AG09309 (cell line): ENCODE measurements around the gene METTL26.
"Not testable (repeated sequence)": the region's sequence is repeated elsewhere in the genome, so short reads cannot be mapped to it uniquely, and the experiment has no call there.

Experiments
- DNase-seq: peaks from one replicate; pipeline ENCODE4 v3.0.0-alpha.2; 2010; ENCODE audit warnings: low read depth
- H3K4me3 ChIP-seq: 2 replicates; pipeline ENCODE4 v1.5.1; 2011; ENCODE audit warnings: mild to moderate bottlenecking, low read depth, low read length, moderate library complexity; ENCODE audit not compliant: control insufficient read depth
- TF ChIP-seq, protein P1 (sequence below): IDR thresholded peaks from 2 replicates; pipeline ENCODE4 v1.5.1; 2011; ENCODE audit warnings: mild to moderate bottlenecking, low read depth, low read length, inconsistent platforms; ENCODE audit not compliant: insufficient read depth, control insufficient read depth; ENCODE audit errors: missing control alignments

The METTL26 gene

DNA sequence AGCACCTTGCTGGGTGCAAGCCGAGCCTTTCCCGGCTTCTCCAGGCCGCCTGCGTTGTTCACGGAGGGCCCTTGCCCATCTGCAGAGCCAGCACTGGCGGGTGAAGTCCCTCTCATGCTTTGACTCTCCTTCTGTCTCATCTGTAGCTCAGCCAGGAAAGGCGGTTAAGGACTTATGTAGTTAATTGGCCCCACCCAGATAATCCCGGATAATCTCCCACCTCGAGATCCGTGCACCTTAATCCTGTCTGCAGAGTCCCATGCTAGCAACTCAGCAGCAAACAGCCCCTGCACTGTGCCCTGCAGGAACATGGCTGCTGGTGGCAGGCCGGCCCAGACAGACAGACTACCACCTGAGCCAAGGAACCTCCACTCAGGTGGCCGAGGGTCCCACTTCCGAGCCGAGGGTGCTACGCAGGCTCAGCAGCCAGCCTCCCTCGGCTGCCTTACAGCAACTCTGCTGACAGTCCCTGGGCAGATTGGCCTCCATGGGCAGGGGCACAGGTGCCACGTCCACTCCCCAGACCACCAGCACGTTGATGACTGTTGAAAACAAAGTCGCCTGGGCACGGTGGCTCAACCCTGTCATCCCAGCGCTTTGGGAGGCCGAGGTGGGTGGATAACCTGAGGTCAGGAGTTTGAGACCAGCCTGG lies 29.3 kb downstream of the METTL26 start:
- TF ChIP-seq, protein P1, sequence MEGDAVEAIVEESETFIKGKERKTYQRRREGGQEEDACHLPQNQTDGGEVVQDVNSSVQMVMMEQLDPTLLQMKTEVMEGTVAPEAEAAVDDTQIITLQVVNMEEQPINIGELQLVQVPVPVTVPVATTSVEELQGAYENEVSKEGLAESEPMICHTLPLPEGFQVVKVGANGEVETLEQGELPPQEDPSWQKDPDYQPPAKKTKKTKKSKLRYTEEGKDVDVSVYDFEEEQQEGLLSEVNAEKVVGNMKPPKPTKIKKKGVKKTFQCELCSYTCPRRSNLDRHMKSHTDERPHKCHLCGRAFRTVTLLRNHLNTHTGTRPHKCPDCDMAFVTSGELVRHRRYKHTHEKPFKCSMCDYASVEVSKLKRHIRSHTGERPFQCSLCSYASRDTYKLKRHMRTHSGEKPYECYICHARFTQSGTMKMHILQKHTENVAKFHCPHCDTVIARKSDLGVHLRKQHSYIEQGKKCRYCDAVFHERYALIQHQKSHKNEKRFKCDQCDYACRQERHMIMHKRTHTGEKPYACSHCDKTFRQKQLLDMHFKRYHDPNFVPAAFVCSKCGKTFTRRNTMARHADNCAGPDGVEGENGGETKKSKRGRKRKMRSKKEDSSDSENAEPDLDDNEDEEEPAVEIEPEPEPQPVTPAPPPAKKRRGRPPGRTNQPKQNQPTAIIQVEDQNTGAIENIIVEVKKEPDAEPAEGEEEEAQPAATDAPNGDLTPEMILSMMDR = no peak
- no peak for DNase-seq
- H3K4me3 ChIP-seq = no peak overlapping the region

GRCh38 chr16:603933-604332 lies 32.2 kb downstream of the METTL26 start:
- DNase-seq = no peak
- no peak overlapping the region for H3K4me3 ChIP-seq
- TF ChIP-seq, protein P1 = no peak

DNA sequence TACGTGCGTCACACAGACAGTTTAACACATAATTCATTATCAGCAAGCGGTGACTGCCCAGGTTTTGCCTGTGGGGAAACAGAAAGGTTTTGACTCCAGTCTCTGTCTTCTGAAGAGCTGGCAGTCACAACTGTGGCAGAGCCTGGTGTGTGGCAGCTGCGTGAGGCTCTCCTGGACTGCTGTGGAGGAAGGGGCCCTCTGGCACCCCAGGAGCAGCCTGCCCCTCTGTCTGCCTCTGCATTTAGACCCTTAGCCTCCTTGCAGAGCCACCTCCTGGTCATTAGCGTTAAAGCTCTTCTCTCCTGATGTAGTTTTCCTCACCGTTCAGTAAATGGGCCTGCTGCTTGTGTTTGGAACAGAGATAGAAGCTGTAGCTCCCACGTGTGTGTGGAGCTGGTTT lies 35.3 kb downstream of the METTL26 start:
- DNase-seq = no peak
- H3K4me3 ChIP-seq = no peak overlapping the region
- TF ChIP-seq, protein P1 = peak; percentile 37

- H3K4me3 ChIP-seq = no peak overlapping the region
- DNase-seq = no peak
- TF ChIP-seq, protein P1 = no peak
These were observed 37.0 kb downstream of the METTL26 start for GRCh38 chr16:598823-599739.

- H3K4me3 ChIP-seq, DNase-seq: not testable (repeated sequence)
These were observed 38.5 kb downstream of the METTL26 start for GRCh38 chr16:597655-598054.

DNA sequence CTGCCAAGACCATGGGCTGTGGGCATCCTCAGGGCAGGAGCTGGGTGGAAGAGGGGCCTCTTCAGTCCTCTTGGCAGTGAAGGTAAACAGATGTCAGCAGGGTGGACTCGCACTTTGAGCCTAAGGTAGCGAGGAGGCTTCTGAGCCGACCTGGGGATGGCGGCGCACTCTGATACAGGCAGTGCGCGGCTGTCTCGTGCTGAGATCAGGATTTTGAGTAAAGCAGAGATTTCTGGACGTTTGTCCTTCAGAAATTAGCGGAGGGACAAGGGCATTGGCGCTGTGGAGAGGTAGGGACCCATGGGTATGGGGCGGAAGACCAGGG lies 39.4 kb downstream of the METTL26 start:
- TF ChIP-seq, protein P1 = no peak
- no peak for DNase-seq
- H3K4me3 ChIP-seq = no peak overlapping the region
